Mesenchymal stem cell (in vitro differentiated cells and primary cell): ENCODE measurements around the gene XPO6.

Experiments used
- DNase-seq: peaks from one replicate; pipeline ENCODE4 v3.0.0-alpha.2; 2013
- H2AFZ ChIP-seq: one replicate; pipeline ENCODE4 v1.6.1; 2013; ENCODE audit warnings: low read depth, mild to moderate bottlenecking, control low read depth, inconsistent platforms, low read length, moderate library complexity
- H2AK5ac ChIP-seq: 2 replicates; pipeline ENCODE4 v1.6.1; 2013; ENCODE audit warnings: low read length, moderate library complexity, mild to moderate bottlenecking, inconsistent platforms; ENCODE audit not compliant: severe bottlenecking
- H2BK120ac ChIP-seq: one replicate; pipeline ENCODE4 v1.6.1; 2013; ENCODE audit warnings: low read depth, mild to moderate bottlenecking, inconsistent platforms, low read length, moderate library complexity
- H2BK12ac ChIP-seq, 2 experiments: one replicate each; pipeline ENCODE4 v1.6.1; 2013; ENCODE audit warnings: inconsistent platforms in 2 of 2, low read length in 2 of 2, mild to moderate bottlenecking in 2 of 2, moderate library complexity in 2 of 2, control low read depth in 1 of 2
- H2BK15ac ChIP-seq: one replicate; pipeline ENCODE4 v1.6.1; 2013; ENCODE audit warnings: mild to moderate bottlenecking, low read depth, inconsistent platforms; ENCODE audit not compliant: poor library complexity, severe bottlenecking
- H2BK5ac ChIP-seq: 2 replicates; pipeline ENCODE4 v1.6.1; 2013; ENCODE audit warnings: low read depth, mild to moderate bottlenecking, low read length, control low read depth, inconsistent platforms; ENCODE audit not compliant: poor library complexity, severe bottlenecking
- H3K14ac ChIP-seq, 2 experiments: one replicate each; pipeline ENCODE4 v1.6.1; 2013; ENCODE audit warnings: inconsistent platforms in 2 of 2, low read length in 2 of 2, control low read depth in 1 of 2, mild to moderate bottlenecking in 1 of 2, moderate library complexity in 1 of 2
- H3K18ac ChIP-seq, 2 experiments: one replicate each; pipeline ENCODE4 v1.6.1; 2013; ENCODE audit warnings: inconsistent platforms in 2 of 2, low read length in 2 of 2, control low read depth in 1 of 2, low read depth in 1 of 2, mild to moderate bottlenecking in 1 of 2
- H3K23ac ChIP-seq, 2 experiments: one replicate each; pipeline ENCODE4 v1.6.1; 2013; ENCODE audit warnings: inconsistent platforms in 2 of 2, low read length in 2 of 2, mild to moderate bottlenecking in 2 of 2, moderate library complexity in 2 of 2, control low read depth in 1 of 2
- H3K27ac ChIP-seq: 2 replicates; pipeline ENCODE4 v1.5.1; 2013; ENCODE audit warnings: mild to moderate bottlenecking, moderate library complexity, low read length, control low read depth, inconsistent platforms; ENCODE audit not compliant: poor library complexity, severe bottlenecking
- H3K27me3 ChIP-seq, 2 experiments: 2 replicates each; pipeline versions ENCODE4 v1.6.1 to v1.7.0; 2013; ENCODE audit warnings: low read length in 2 of 2, mild to moderate bottlenecking in 2 of 2, moderate library complexity in 2 of 2, control low read depth in 1 of 2, inconsistent platforms in 1 of 2; ENCODE audit not compliant: control insufficient read depth in 1 of 2, insufficient read depth in 1 of 2
- H3K36me3 ChIP-seq, 2 experiments: 2 replicates each; pipeline versions ENCODE4 v1.6.1 to v1.7.0; 2013; ENCODE audit warnings: low read length in 2 of 2, control low read depth in 1 of 2, inconsistent platforms in 1 of 2, low read depth in 1 of 2, mild to moderate bottlenecking in 1 of 2; ENCODE audit not compliant: insufficient read depth in 2 of 2, control insufficient read depth in 1 of 2
- H3K4ac ChIP-seq, 2 experiments: one replicate each; pipeline ENCODE4 v1.6.1; 2013; ENCODE audit warnings: inconsistent platforms in 2 of 2, low read length in 2 of 2, mild to moderate bottlenecking in 2 of 2, moderate library complexity in 2 of 2, control low read depth in 1 of 2, low read depth in 1 of 2
- H3K4me1 ChIP-seq: 2 replicates; pipeline ENCODE4 v1.6.1; 2013; ENCODE audit warnings: low read depth, low read length, control low read depth; ENCODE audit not compliant: control insufficient read depth, insufficient read depth
- H3K4me2 ChIP-seq: 2 replicates; pipeline ENCODE4 v1.6.1; 2013; ENCODE audit warnings: low read length, mild to moderate bottlenecking, inconsistent platforms; ENCODE audit not compliant: poor library complexity, severe bottlenecking
- H3K4me3 ChIP-seq, 2 experiments: 2 replicates each; pipeline versions ENCODE4 v1.5.1 to v1.7.0; 2013; ENCODE audit warnings: low read length in 2 of 2, mild to moderate bottlenecking in 2 of 2, control low read depth in 1 of 2, low read depth in 1 of 2; ENCODE audit not compliant: insufficient read depth in 1 of 2
- H3K79me1 ChIP-seq: replicated peaks from 2 replicates; pipeline ENCODE4 v1.6.1; 2013; ENCODE audit warnings: mild to moderate bottlenecking, control low read depth, low read length, inconsistent platforms; ENCODE audit not compliant: poor library complexity, severe bottlenecking
- H3K9ac ChIP-seq: 2 replicates; pipeline ENCODE4 v1.7.0; 2013; ENCODE audit warnings: mild to moderate bottlenecking, low read length, moderate library complexity
- H3K9me3 ChIP-seq: 2 replicates; pipeline ENCODE4 v1.7.0; 2013; ENCODE audit warnings: mild to moderate bottlenecking, low read length; ENCODE audit not compliant: control insufficient read depth
- H4K8ac ChIP-seq: one replicate; pipeline ENCODE4 v1.6.1; 2013; ENCODE audit warnings: inconsistent platforms, mild to moderate bottlenecking, low read length, moderate library complexity
- H4K91ac ChIP-seq: one replicate; pipeline ENCODE4 v1.6.1; 2013; ENCODE audit warnings: mild to moderate bottlenecking, low read length, inconsistent platforms
- WGBS: methylation state at CpG from one replicate; pipeline ENCODE4 v1.1.7; 2013; ENCODE audit warnings: mixed read lengths; 5-methylcytosine and 5-hydroxymethylcytosine counted together

Gene XPO6

GRCh38 chr16:28195859-28196258 is 15.9 kb downstream of the XPO6 start:
- Histone ChIP-seq H4K8ac (no peak overlapping the region), H3K9ac (no peak overlapping the region), H3K23ac (no peak overlapping the region), H3K4me2 (no peak overlapping the region), H4K91ac (no peak overlapping the region), H3K14ac (no peak overlapping the region), H3K4ac (no peak overlapping the region), H3K36me3 (peaks cover 10 to 21% of the 10 kb centered on the region in 2 experiments), H2BK120ac (no peak overlapping the region), H2BK15ac (no peak overlapping the region), H3K27ac (no peak overlapping the region), H2BK5ac (no peak overlapping the region), H2AFZ (no peak overlapping the region), H3K79me1 (no peaks in the 10 kb centered on the region), H3K4me3 (no peak overlapping the region), H3K9me3 (no peaks in the 10 kb centered on the region), H3K27me3 (no peaks in the 10 kb centered on the region), H3K4me1 (peaks cover 16% of the 10 kb centered on the region), H2AK5ac (peak overlapping the region; percentile 6), H2BK12ac (no peak overlapping the region), H3K18ac (no peak overlapping the region)
- WGBS = 100% methylated on average over 2 of the region's 2 CpGs
- no peak for DNase-seq

- H3K4me1 ChIP-seq = peaks cover 18% of the 10 kb centered on the region
- no peaks in the 10 kb centered on the region for H3K9me3 ChIP-seq
- no peak overlapping the region for H2BK15ac ChIP-seq
- no peak overlapping the region for H3K23ac ChIP-seq
- H3K27me3 ChIP-seq = no peaks in the 10 kb centered on the region
- H3K4me3 ChIP-seq = peak overlapping the region in 1 of 2 experiments; percentile 52
- H3K18ac ChIP-seq = peak overlapping the region in 1 of 2 experiments; percentile 12
- peak overlapping the region; percentile 61 for H3K9ac ChIP-seq
- H3K4ac ChIP-seq = no peak overlapping the region
- H2AFZ ChIP-seq = no peak overlapping the region
- no peak overlapping the region for H2BK120ac ChIP-seq
- H3K36me3 ChIP-seq = peaks cover 11 to 14% of the 10 kb centered on the region in 2 experiments
- peak overlapping the region; percentile 56 for H3K4me2 ChIP-seq
- peak overlapping the region; percentile 72 for H2AK5ac ChIP-seq
- peak overlapping the region in 1 of 2 experiments; percentile 6 for H2BK12ac ChIP-seq
- WGBS = 63% methylated on average over 13 of the region's 14 CpGs
- H3K14ac ChIP-seq = no peak overlapping the region
- peak overlapping the region; percentile 96 for H3K27ac ChIP-seq
- peak; percentile 77 for DNase-seq
- peak overlapping the region; percentile 45 for H4K8ac ChIP-seq
- peaks cover 4% of the 10 kb centered on the region for H3K79me1 ChIP-seq
- no peak overlapping the region for H2BK5ac ChIP-seq
- H4K91ac ChIP-seq = no peak overlapping the region
Observed at GRCh38 chr16:28193530-28194423, 18.0 kb downstream of the XPO6 start.

GRCh38 chr16:28192806-28193529 is 18.8 kb downstream of the XPO6 start:
- no peaks in the 10 kb centered on the region for H3K9me3 ChIP-seq

More at GRCh38 chr16:28192806-28193529, 18.8 kb downstream of the XPO6 start:
- Histone ChIP-seq H3K27me3 (no peaks in the 10 kb centered on the region), H3K4me1 (peaks cover 18% of the 10 kb centered on the region), H2BK120ac (no peak overlapping the region), H2AK5ac (peak overlapping the region; percentile 89), H3K9ac (peak overlapping the region; percentile 61), H3K14ac (no peak overlapping the region), H3K36me3 (peaks cover 12 to 14% of the 10 kb centered on the region in 2 experiments), H3K79me1 (peaks cover 4% of the 10 kb centered on the region), H3K18ac (peak overlapping the region in 1 of 2 experiments; percentile 39), H3K27ac (peak overlapping the region; percentile 92), H3K4me2 (no peak overlapping the region), H4K91ac (no peak overlapping the region), H2AFZ (no peak overlapping the region), H2BK5ac (no peak overlapping the region), H3K4me3 (peak overlapping the region in 1 of 2 experiments; percentile 52), H4K8ac (peak overlapping the region; percentile 61), H3K4ac (no peak overlapping the region), H3K23ac (no peak overlapping the region), H2BK15ac (no peak overlapping the region), H2BK12ac (peak overlapping the region in 1 of 2 experiments; percentile 46)
- no peak for DNase-seq
- 94% methylated on average over 8 of the region's 10 CpGs for WGBS
